Esophagus squamous epithelium (tissue), 5 donors: ENCODE results near the gene SSRP1. TPM values are rescaled to one million over a fixed set of nuclear protein-coding genes. Genes with fewer than 3 reads are reported as not detected.

Experiments
- DNase-seq: peaks from one replicate; lab custom pipeline; 2025; lab: John Stamatoyannopoulos, UW
- H3K27ac ChIP-seq, 4 donors: fragments of 200-600 bp; sonication (generic); one replicate each; pipeline ENCODE4 v1.5.1; 2016 to 2019; ENCODE audit warnings: mild to moderate bottlenecking in 1 of 4
- H3K27me3 ChIP-seq, 4 donors: fragments of 200-600 bp; sonication (generic); 1 replicate in 3 of 4; 2 replicates in 1 of 4; pipeline versions ENCODE4 v1.5.1 to v1.6.0; 2017 to 2021; ENCODE audit warnings: antibody characterized with exemption in 1 of 4
- H3K36me3 ChIP-seq, 3 donors: fragments of 200-600 bp; sonication (generic); one replicate each; pipeline ENCODE4 v1.5.1; 2016 to 2019
- H3K4me1 ChIP-seq, 3 donors: fragments of 200-600 bp; sonication (generic); one replicate each; pipeline ENCODE4 v1.5.1; 2017 to 2019
- H3K4me3 ChIP-seq, 4 donors: fragments of 200-600 bp; sonication (generic); 1 replicate in 3 of 4; 2 replicates in 1 of 4; pipeline ENCODE4 v1.5.1; 2016 to 2019; ENCODE audit warnings: mild to moderate bottlenecking in 2 of 4, moderate library complexity in 1 of 4
- H3K9me3 ChIP-seq, 3 donors: fragments of 200-600 bp; sonication (generic); one replicate each; pipeline ENCODE4 v1.5.1; 2016 to 2019
- CTCF ChIP-seq, 6 experiments: fragments of 450-650 bp in 4 of 6; fragments of 200-600 bp in 2 of 6; sonication (generic) in 2 of 6; IDR thresholded peaks; one replicate each; pipeline ENCODE4 v1.5.1; 2016 to 2019; ENCODE audit warnings: antibody characterized with exemption in 6 of 6, mild to moderate bottlenecking in 4 of 6, moderate library complexity in 4 of 6
- POLR2A ChIP-seq, 4 donors: fragments of 450-650 bp; IDR thresholded peaks; one replicate each; pipeline ENCODE4 v1.6.1; 2017; ENCODE audit warnings: antibody characterized with exemption in 4 of 4, mild to moderate bottlenecking in 4 of 4, moderate library complexity in 3 of 4
- WGBS, 2 donors: methylation state at CpG; one replicate each; pipeline ENCODE4 v1.1.5; 2018; 5-methylcytosine and 5-hydroxymethylcytosine counted together
- intact Hi-C: fragments of 100-400 bp; cut with DNase I; formaldehyde crosslinking; loops from one replicate; pipeline ENCODE4 v1.15.0; 2022
- total RNA-seq, 4 donors: library from RNA; depleted of rRNA; stranded (reverse); fragments of >200 nt; gene quantifications; one replicate each; pipeline ENCODE4 v1.1.0, GENCODE V29; 2016
- donor health status: DM: yes; HTN: yes; CAD: no.

Gene SSRP1
- total RNA-seq, 4 donors from 2014 or later = 49.0 to 98.8 (median 81.3) TPM

DNA sequence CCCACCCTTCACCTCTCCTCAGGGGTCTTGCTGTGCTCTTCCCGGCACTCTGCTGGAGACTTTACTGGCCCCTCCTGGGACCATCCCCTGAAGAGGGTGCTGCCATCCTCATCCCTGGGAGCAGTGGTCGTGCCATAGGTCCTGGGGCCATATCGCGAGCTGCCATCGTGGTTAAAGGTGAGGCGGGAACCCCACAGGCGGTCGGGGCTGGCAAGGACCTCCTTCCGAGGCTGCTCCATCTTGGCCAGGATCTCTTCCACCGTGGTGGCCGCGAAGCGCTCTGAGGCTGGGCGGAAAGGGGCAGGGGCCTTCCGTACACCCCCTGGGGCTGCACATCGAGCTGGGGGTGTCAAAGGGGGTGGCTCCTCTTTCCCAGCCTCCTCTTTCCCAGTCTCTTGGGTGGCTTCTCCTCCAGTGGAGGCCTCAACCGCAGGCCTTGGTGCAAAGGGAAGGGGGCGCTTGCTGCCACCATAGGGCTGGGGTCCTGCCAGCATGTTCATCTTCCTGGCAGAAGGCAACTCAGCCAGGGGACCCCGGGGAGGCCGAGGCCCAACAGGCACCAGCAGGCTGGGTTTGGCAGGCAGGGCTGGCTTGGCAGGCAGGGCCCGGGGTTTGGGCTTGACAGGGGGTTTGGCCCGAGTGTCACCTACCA is 15.5 kb downstream of the SSRP1 start:
- intact Hi-C loops = no loop called here
- WGBS, 2 donors = 44 to 78% methylated on average over 4 to 16 of the region's 22 CpGs
- H3K27me3 ChIP-seq = no peaks in the 10 kb centered on the region
- no peak for TF ChIP-seq CTCF (IDR thresholded peaks at IDR 0.05)
- no peak for TF ChIP-seq POLR2A (IDR thresholded peaks at IDR 0.05)
- no peaks in the 10 kb centered on the region for H3K9me3 ChIP-seq
- peak overlapping the region in 3 of 4 donors; percentile 6 to 93 (median 31) for H3K4me3 ChIP-seq
- no peak for DNase-seq
- H3K4me1 ChIP-seq = peaks cover 37 to 91% (median 72%) of the 10 kb centered on the region in 3 donors
- peak overlapping the region; percentile 96 to 100 (median 99) for H3K27ac ChIP-seq
- H3K36me3 ChIP-seq = peaks cover 28 to 57% (median 30%) of the 10 kb centered on the region in 3 donors

DNA sequence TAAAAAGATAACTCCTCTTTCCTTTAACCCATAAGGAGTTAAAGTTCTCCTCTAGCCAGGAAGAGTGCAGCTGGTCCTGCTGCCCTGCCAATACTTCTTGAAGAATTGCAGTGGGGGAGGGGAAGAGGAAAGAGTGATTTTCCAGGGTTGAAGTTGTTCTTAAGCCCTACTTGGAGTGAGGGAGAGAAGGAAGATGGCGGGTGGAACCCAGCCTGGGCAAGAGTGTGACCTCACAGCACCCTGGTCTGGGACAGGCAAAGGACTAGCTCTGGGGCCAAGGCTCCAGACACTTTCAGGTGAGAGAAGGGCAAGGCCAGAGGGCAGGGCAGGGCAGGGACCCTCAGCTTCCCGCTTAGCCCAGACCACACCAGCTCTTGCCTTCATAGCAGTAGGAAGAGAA is 17.5 kb downstream of the SSRP1 start:
- 37 to 57% methylated on average over 1 to 2 of the region's 2 CpGs for WGBS, 2 donors
- Histone ChIP-seq H3K4me1 (peaks cover 37 to 100% (median 74%) of the 10 kb centered on the region in 3 donors), H3K27me3 (no peaks in the 10 kb centered on the region), H3K36me3 (peaks cover 39 to 77% (median 44%) of the 10 kb centered on the region in 3 donors), H3K4me3 (peak overlapping the region in 2 of 4 donors; percentile 5 to 24), H3K27ac (peak overlapping the region; percentile 28 to 100 (median 56)), H3K9me3 (no peaks in the 10 kb centered on the region)
- TF ChIP-seq CTCF (IDR thresholded peaks at IDR 0.05) (no peak), POLR2A (IDR thresholded peaks at IDR 0.05) (no peak)
- intact Hi-C loops = no loop called here
- DNase-seq = no peak

GRCh38 chr11:57316017-57316416 is 19.7 kb downstream of the SSRP1 start:
- Histone ChIP-seq H3K4me1 (peaks cover 37 to 100% (median 78%) of the 10 kb centered on the region in 3 donors), H3K36me3 (peaks cover 47 to 90% (median 50%) of the 10 kb centered on the region in 3 donors), H3K4me3 (no peak overlapping the region), H3K9me3 (no peaks in the 10 kb centered on the region), H3K27me3 (no peaks in the 10 kb centered on the region), H3K27ac (peak overlapping the region in 3 of 4 donors; percentile 54 to 100 (median 72))
- intact Hi-C loops = no loop called here
- TF ChIP-seq POLR2A (IDR thresholded peaks at IDR 0.05) = no peak
- 50 to 64% methylated on average over 3 of the region's 3 CpGs for WGBS, 2 donors
- DNase-seq = no peak

DNA sequence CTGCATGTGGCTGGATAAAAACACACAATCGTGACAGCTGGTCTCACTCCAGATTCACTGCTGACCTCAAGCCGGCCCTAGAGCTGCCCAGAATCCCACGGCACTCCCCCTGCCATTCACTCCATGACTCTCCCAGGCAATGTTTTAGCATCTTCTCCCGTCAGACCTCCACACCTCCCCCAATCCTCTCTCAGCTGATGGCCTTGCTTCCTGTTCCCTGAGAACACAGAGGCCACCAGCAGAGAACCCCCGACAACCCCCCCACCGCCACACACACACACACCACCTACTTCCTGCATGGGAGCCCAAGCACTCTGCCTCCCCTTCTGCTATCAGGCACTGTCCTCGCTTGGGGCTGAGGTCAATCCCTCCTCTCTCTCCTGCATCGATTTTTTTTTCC is 20.2 kb downstream of the SSRP1 start:
- no peak for TF ChIP-seq CTCF (IDR thresholded peaks at IDR 0.05)
- TF ChIP-seq POLR2A (IDR thresholded peaks at IDR 0.05) = no peak

DNA sequence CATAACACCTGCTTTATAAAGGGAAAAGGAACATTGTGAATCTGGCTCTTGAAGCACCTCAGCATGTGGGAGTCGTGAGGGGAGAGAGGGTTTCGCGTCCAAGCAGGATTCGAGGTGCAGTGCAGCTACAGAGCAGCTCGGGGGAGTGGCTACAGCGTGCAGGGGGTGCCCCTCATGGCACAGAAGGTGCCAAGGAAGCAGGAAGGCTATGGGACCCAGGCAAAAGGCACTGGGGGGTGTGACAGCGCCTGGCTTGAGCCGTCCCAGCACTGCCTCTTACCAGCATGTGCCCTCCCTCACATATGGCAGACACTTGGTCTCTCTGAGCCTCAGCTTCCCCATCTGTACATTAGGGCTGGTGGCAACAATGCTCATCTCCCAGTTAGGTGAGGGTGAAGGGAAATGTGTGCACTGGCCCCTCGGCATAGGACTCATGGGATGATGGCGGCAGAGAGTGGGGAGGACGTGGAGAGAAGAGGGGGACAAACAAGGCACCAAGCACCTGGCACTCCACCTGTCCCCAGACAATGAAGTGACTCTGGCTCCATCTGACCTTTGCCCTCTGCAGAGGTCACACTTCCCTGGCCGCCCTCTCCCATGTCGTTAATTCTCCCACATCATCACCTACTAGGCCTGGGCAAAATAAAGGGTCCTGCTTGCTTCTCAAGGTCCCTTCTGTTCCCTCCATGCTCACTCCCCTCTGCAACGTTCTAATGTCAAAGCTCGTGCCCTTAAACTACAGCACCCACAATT is 21.3 kb downstream of the SSRP1 start:
- intact Hi-C loops = no loop called here
- H3K27ac ChIP-seq = peak overlapping the region in 2 of 4 donors; percentile 23 to 100
- no peak overlapping the region for H3K4me3 ChIP-seq
- TF ChIP-seq POLR2A (IDR thresholded peaks at IDR 0.05) (no peak), CTCF (IDR thresholded peaks at IDR 0.05) (no peak)
- H3K4me1 ChIP-seq = peaks cover 38 to 100% (median 74%) of the 10 kb centered on the region in 3 donors
- 76 to 82% methylated on average over 12 to 15 of the region's 15 CpGs for WGBS, 2 donors
- no peaks in the 10 kb centered on the region for H3K9me3 ChIP-seq
- no peaks in the 10 kb centered on the region for H3K27me3 ChIP-seq
- DNase-seq = no peak
- H3K36me3 ChIP-seq = peaks cover 38 to 85% (median 50%) of the 10 kb centered on the region in 3 donors

More for the DNA sequence above, 20.2 kb downstream of the SSRP1 start:
- no peak for DNase-seq
- peaks cover 39 to 100% (median 74%) of the 10 kb centered on the region in 3 donors for H3K4me1 ChIP-seq
- WGBS, 2 donors = 48 to 62% methylated on average over 8 of the region's 8 CpGs
- H3K9me3 ChIP-seq = no peaks in the 10 kb centered on the region
- peaks cover 44 to 86% (median 47%) of the 10 kb centered on the region in 3 donors for H3K36me3 ChIP-seq
- intact Hi-C loops = no loop called here
- no peaks in the 10 kb centered on the region for H3K27me3 ChIP-seq
- H3K27ac ChIP-seq = peak overlapping the region in 3 of 4 donors; percentile 54 to 100 (median 72)
- no peak overlapping the region for H3K4me3 ChIP-seq
